UCSD-AML1 (cell line): Measurements from ENCODE around the gene ZP4.

Experiments used
- DNase-seq: peaks from one replicate; lab custom pipeline; 2025; ENCODE audit not compliant: unreplicated experiment; lab: John Stamatoyannopoulos, UW

The ZP4 gene

GRCh38 chr1:237890822-237891221 lies at the start of gene ZP4:
Gene ZP4 (minus strand): TSS chr1:237890922. CDS start chr1:237890635, 287 bp downstream.
- DNase-seq: no peak

- DNase-seq: no peak
Measured at GRCh38 chr1:237938553-237938952, 47.8 kb upstream of the ZP4 start.

GRCh38 chr1:237938068-237938467 lies 47.3 kb upstream of the ZP4 start:
- DNase-seq: no peak

- DNase-seq: no peak
Measured at GRCh38 chr1:237932816-237933215, 42.1 kb upstream of the ZP4 start.

- DNase-seq: peak; percentile 13
Measured at GRCh38 chr1:237931581-237931980, 40.9 kb upstream of the ZP4 start.

GRCh38 chr1:237927198-237927597 lies 36.5 kb upstream of the ZP4 start:
- no peak for DNase-seq

GRCh38 chr1:237921306-237921705 lies 30.6 kb upstream of the ZP4 start:
- no peak for DNase-seq

GRCh38 chr1:237913345-237913744 lies 22.6 kb upstream of the ZP4 start:
- no peak for DNase-seq

- no peak for DNase-seq
Measured at GRCh38 chr1:237911911-237912310, 21.2 kb upstream of the ZP4 start.

- no peak for DNase-seq
Measured at GRCh38 chr1:237910834-237911233, 20.1 kb upstream of the ZP4 start.

- no peak for DNase-seq
Measured at GRCh38 chr1:237903961-237904360, 13.2 kb upstream of the ZP4 start.

- DNase-seq: no peak
Measured at GRCh38 chr1:237902960-237903743, 12.4 kb upstream of the ZP4 start.

- no peak for DNase-seq
Measured at GRCh38 chr1:237901299-237901934, 10.7 kb upstream of the ZP4 start.

- DNase-seq: no peak
Measured at GRCh38 chr1:237895630-237896029, 4.9 kb upstream of the ZP4 start.

GRCh38 chr1:237894131-237894530 lies 3.4 kb upstream of the ZP4 start:
- DNase-seq: no peak

GRCh38 chr1:237891979-237892378 lies 1.3 kb upstream of the ZP4 start:
- DNase-seq: no peak

GRCh38 chr1:237891266-237891665 lies 544 bp upstream of the ZP4 start:
- DNase-seq: no peak

- no peak for DNase-seq
Measured at GRCh38 chr1:237890416-237890815, 306 bp downstream of the ZP4 start.

- DNase-seq: no peak
Measured at GRCh38 chr1:237888143-237888542, 2.6 kb downstream of the ZP4 start.

- DNase-seq: no peak
Measured at GRCh38 chr1:237887542-237887941, 3.2 kb downstream of the ZP4 start.

GRCh38 chr1:237884237-237884636 lies 6.5 kb downstream of the ZP4 start:
- no peak for DNase-seq

GRCh38 chr1:237879195-237879594 lies 11.5 kb downstream of the ZP4 start:
- no peak for DNase-seq

GRCh38 chr1:237878406-237878805 lies 12.3 kb downstream of the ZP4 start:
- no peak for DNase-seq
